H1 (cell line): ENCODE data around the gene C17orf100. TPM values are rescaled to one million over a fixed set of nuclear protein-coding genes. Genes with fewer than 3 reads are reported as not detected.
"Not testable (repeated sequence)": the region's sequence is repeated elsewhere in the genome, so short reads cannot be mapped to it uniquely, and the experiment has no call there.

Source experiments
- CTCF ChIA-PET: fragments of 300-600 bp; sonication (Branson Sonifier 250); formaldehyde crosslinking; loops from one replicate; lab custom pipeline; 2021; ENCODE audit not compliant: partially characterized antibody; lab: Charles Lee
- POLR2A ChIA-PET: fragments of 300-600 bp; sonication (Branson Sonifier 250); formaldehyde crosslinking; loops from one replicate; lab custom pipeline; 2021; ENCODE audit warnings: inconsistent platforms; ENCODE audit not compliant: partially characterized antibody; lab: Charles Lee
- DNase-seq, 2 experiments: peaks; one replicate each; pipeline versions ENCODE4 v3.0.0 to v3.0.0-alpha.2; 2010 to 2022; ENCODE audit warnings: low spot score in 2 of 2, low read depth in 1 of 2, mixed read lengths in 1 of 2
- FAIRE-seq: peaks from 2 replicates; lab custom pipeline; 2011; peaks lifted over from hg19 to GRCh38; lab: Jason Lieb, UNC
- H2AFZ ChIP-seq: 2 replicates; pipeline ENCODE4 v1.8.1; 2012; ENCODE audit warnings: low read length, inconsistent platforms
- H2AK5ac ChIP-seq: 2 replicates; pipeline ENCODE4 v1.6.1; 2013; ENCODE audit warnings: low read depth, low read length
- H2BK120ac ChIP-seq: replicated peaks from 2 replicates; pipeline ENCODE3; 2013; ENCODE audit warnings: low read depth, low read length, inconsistent platforms
- H2BK12ac ChIP-seq: 2 replicates; pipeline ENCODE4 v1.6.1; 2013; ENCODE audit warnings: low read depth, low read length
- H2BK15ac ChIP-seq: 2 replicates; pipeline ENCODE4 v1.6.1; 2013; ENCODE audit warnings: low read length
- H2BK20ac ChIP-seq: 2 replicates; pipeline ENCODE4 v1.6.1; 2013; ENCODE audit warnings: low read length
- H2BK5ac ChIP-seq: 2 replicates; pipeline ENCODE4 v1.6.1; 2013; ENCODE audit warnings: low read depth, low read length
- H3K14ac ChIP-seq: 2 replicates; pipeline ENCODE4 v1.6.1; 2013; ENCODE audit warnings: inconsistent platforms; ENCODE audit not compliant: insufficient read length
- H3K18ac ChIP-seq: 2 replicates; pipeline ENCODE4 v1.6.1; 2013; ENCODE audit warnings: low read length; ENCODE audit errors: extremely low read depth
- H3K23ac ChIP-seq: 2 replicates; pipeline ENCODE4 v1.6.1; 2013; ENCODE audit warnings: inconsistent platforms; ENCODE audit not compliant: insufficient read length
- H3K23me2 ChIP-seq: 2 replicates; pipeline ENCODE4 v1.6.1; 2013; ENCODE audit warnings: low read depth, low read length
- H3K27ac ChIP-seq: 2 replicates; pipeline ENCODE4 v1.6.1; 2011; ENCODE audit warnings: low read depth, low read length, inconsistent platforms
- H3K27me3 ChIP-seq, 4 experiments: replicated peaks in 1 of 4; 1 replicate in 1 of 4; 2 replicates in 3 of 4; pipeline versions ENCODE4 v1.6.1 to v1.8.1; 2011 to 2013; ENCODE audit warnings: low read length in 3 of 4, mild to moderate bottlenecking in 3 of 4, inconsistent platforms in 2 of 4, mixed read lengths in 2 of 4, moderate library complexity in 1 of 4; ENCODE audit not compliant: control insufficient read depth in 3 of 4, insufficient read depth in 3 of 4; ENCODE audit errors: extremely low read depth in 1 of 4
- H3K36me3 ChIP-seq, 4 experiments: 2 replicates each; pipeline versions ENCODE4 v1.6.1 to v1.8.1; 2011 to 2013; ENCODE audit warnings: mild to moderate bottlenecking in 4 of 4, low read length in 3 of 4, moderate library complexity in 2 of 4, control low read depth in 1 of 4, inconsistent platforms in 1 of 4; ENCODE audit not compliant: insufficient read depth in 4 of 4, control insufficient read depth in 2 of 4
- H3K4ac ChIP-seq: replicated peaks from 2 replicates; pipeline ENCODE3; 2013; ENCODE audit warnings: low read length, low read depth, mixed read lengths, inconsistent platforms; ENCODE audit not compliant: insufficient read length
- H3K4me1 ChIP-seq, 4 experiments: replicated peaks in 1 of 4; 1 replicate in 1 of 4; 2 replicates in 3 of 4; pipeline versions ENCODE4 v1.6.1 to v1.8.1; 2011 to 2013; ENCODE audit warnings: low read length in 3 of 4, inconsistent platforms in 2 of 4, mixed read lengths in 1 of 4; ENCODE audit not compliant: insufficient read depth in 4 of 4, control insufficient read depth in 3 of 4
- H3K4me2 ChIP-seq, 2 experiments: 2 replicates each; pipeline versions ENCODE4 v1.6.1 to v1.8.1; 2011 to 2013; ENCODE audit warnings: low read depth in 2 of 2, low read length in 2 of 2, control low read depth in 1 of 2, inconsistent platforms in 1 of 2, mild to moderate bottlenecking in 1 of 2; ENCODE audit not compliant: insufficient read depth in 1 of 2
- H3K4me3 ChIP-seq, 4 experiments: fragments of 200-600, 300-600 bp in 1 of 4; sonication (generic), shearing (Covaris generic), sonication (Bioruptor Twin) in 1 of 4; 2 replicates each; pipeline versions ENCODE4 v1.5.1 to v1.8.1; 2011 to 2016; ENCODE audit warnings: low read length in 4 of 4, low read depth in 3 of 4, control low read depth in 2 of 4, inconsistent platforms in 2 of 4, mild to moderate bottlenecking in 2 of 4, mixed read lengths in 1 of 4, moderate library complexity in 1 of 4; ENCODE audit not compliant: insufficient read depth in 2 of 4; ENCODE audit errors: extremely low read depth in 1 of 4
- H3K56ac ChIP-seq: replicated peaks from 2 replicates; pipeline ENCODE3; 2013; ENCODE audit warnings: low read depth, mild to moderate bottlenecking, mixed read lengths, low read length, inconsistent platforms; ENCODE audit not compliant: insufficient read length
- H3K79me1 ChIP-seq: 2 replicates; pipeline ENCODE4 v1.6.1; 2013; ENCODE audit warnings: low read depth, low read length, control low read depth
- H3K79me2 ChIP-seq, 2 experiments: 2 replicates each; pipeline versions ENCODE4 v1.6.1 to v1.8.1; 2012 to 2013; ENCODE audit warnings: low read length in 2 of 2, mild to moderate bottlenecking in 2 of 2, inconsistent platforms in 1 of 2; ENCODE audit not compliant: insufficient read depth in 2 of 2, control insufficient read depth in 1 of 2
- H3K9ac ChIP-seq, 4 experiments: replicated peaks in 1 of 4; 1 replicate in 1 of 4; 2 replicates in 3 of 4; pipeline versions ENCODE4 v1.6.1 to v1.8.1; 2011 to 2013; ENCODE audit warnings: low read depth in 3 of 4, low read length in 3 of 4, control low read depth in 2 of 4, mild to moderate bottlenecking in 2 of 4, moderate library complexity in 2 of 4, inconsistent platforms in 1 of 4; ENCODE audit errors: extremely low read depth in 1 of 4
- H3K9me3 ChIP-seq, 2 experiments: 2 replicates each; pipeline versions ENCODE4 v1.6.1 to v1.8.1; 2012 to 2013; ENCODE audit warnings: mild to moderate bottlenecking in 2 of 2, moderate library complexity in 2 of 2, control low read depth in 1 of 2, inconsistent platforms in 1 of 2, low read depth in 1 of 2, low read length in 1 of 2, mixed read lengths in 1 of 2; ENCODE audit not compliant: insufficient read depth in 2 of 2
- H4K20me1 ChIP-seq, 2 experiments: replicated peaks in 1 of 2; 2 replicates each; pipeline versions ENCODE3 to v1.8.1; 2011 to 2013; ENCODE audit warnings: inconsistent platforms in 2 of 2, low read length in 2 of 2, mild to moderate bottlenecking in 1 of 2; ENCODE audit not compliant: insufficient read depth in 2 of 2, control insufficient read depth in 1 of 2
- H4K5ac ChIP-seq: 2 replicates; pipeline ENCODE4 v1.6.1; 2013; ENCODE audit warnings: low read length, low read depth, mixed read lengths, inconsistent platforms; ENCODE audit not compliant: insufficient read length
- H4K8ac ChIP-seq: 2 replicates; pipeline ENCODE4 v1.8.0; 2013; ENCODE audit warnings: mild to moderate bottlenecking, moderate library complexity, low read length, inconsistent platforms; ENCODE audit not compliant: insufficient read depth; ENCODE audit errors: extremely low read depth
- H4K91ac ChIP-seq: replicated peaks from 2 replicates; pipeline ENCODE3; 2013; ENCODE audit warnings: low read length, mixed read lengths, inconsistent platforms; ENCODE audit not compliant: insufficient read length
- WGBS, 2 experiments: shearing (Covaris generic) in 1 of 2; methylation state at CpG; one replicate each; pipeline versions ENCODE4 v1.1.6 to v1.1.7; 2013 to 2015; ENCODE audit warnings: low lambda C conversion rate in 2 of 2, mixed read lengths in 2 of 2, inconsistent platforms in 1 of 2, low coverage in 1 of 2, missing lambda C conversion rate in 1 of 2; ENCODE audit not compliant: insufficient replicate concordance in 2 of 2, insufficient coverage in 1 of 2, insufficient read length in 1 of 2; ENCODE audit errors: extremely low coverage in 1 of 2, missing lambda C conversion rate in 1 of 2; 5-methylcytosine and 5-hydroxymethylcytosine counted together
- polyA plus RNA-seq, 7 experiments: library from polyadenylated mRNA; depleted of rRNA in 3 of 7; stranded (reverse) in 5 of 7; unstranded in 2 of 7; fragments of >200 nt in 5 of 7; fragments of 200-250 nt in 2 of 7; gene quantifications; 1 replicate in 5 of 7; 2 replicates in 1 of 7; 4 replicates in 1 of 7; pipeline versions ENCODE4 v1.2.1 to v1.2.3, GENCODE V29; 2011 to 2013; ENCODE audit warnings: missing spikeins in 2 of 7, mixed read lengths in 2 of 7
- total RNA-seq: library from RNA; stranded (reverse); fragmentation: NEBNext Ultra II Directional; extraction: Animal tissue kit (Norgen Biotek cat#: 25700); gene quantifications from 2 replicates; pipeline ENCODE4 v1.2.1, GENCODE V29; 2021

The C17orf100 gene
- total and polyA plus RNA-seq, 2 of the 8 experiments (the other 6 are each of a cell fraction or from before 2014, with no cell fraction given) = 2.1 to 2.8 TPM

DNA sequence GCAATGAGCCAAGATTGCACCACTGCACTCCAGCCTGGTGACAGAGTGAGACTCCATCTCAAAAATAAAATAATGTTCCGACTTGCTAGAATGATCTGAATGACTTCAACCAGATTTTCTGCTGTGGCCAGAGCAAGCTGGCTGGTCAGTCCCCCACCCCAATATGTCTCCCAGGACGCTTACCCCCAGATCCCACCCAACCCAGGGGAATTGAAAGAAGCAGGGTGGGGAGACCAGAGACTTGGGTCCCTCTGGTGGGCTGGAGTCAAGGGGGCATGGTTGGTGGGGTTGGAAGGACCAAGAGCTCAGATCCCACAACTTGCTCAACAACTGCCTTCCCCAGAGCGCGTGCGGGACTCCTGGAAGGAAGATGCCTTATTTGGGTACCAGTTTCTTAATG is 6.8 kb downstream of the C17orf100 start:
- not testable (repeated sequence) for FAIRE-seq
- CTCF ChIA-PET = interaction anchor here (1.1 to 1.7 kb wide), 2 partner anchors 8 to 185 kb away, joined by 3 to 6 read pairs; no protein-coding TSS in a partner anchor

More for the DNA sequence above, 6.8 kb downstream of the C17orf100 start:
- H4K91ac ChIP-seq, H3K27ac ChIP-seq, H3K36me3 ChIP-seq, H3K9me3 ChIP-seq, H2BK12ac ChIP-seq, H2BK15ac ChIP-seq, H3K9ac ChIP-seq, H2BK20ac ChIP-seq, H2AK5ac ChIP-seq, H3K4me3 ChIP-seq, POLR2A ChIA-PET, H2BK120ac ChIP-seq, H3K14ac ChIP-seq, H3K4me2 ChIP-seq, H3K79me2 ChIP-seq, H3K79me1 ChIP-seq, H4K8ac ChIP-seq, H3K18ac ChIP-seq, H3K4ac ChIP-seq, H4K5ac ChIP-seq, H3K56ac ChIP-seq, H2AFZ ChIP-seq, H4K20me1 ChIP-seq, H2BK5ac ChIP-seq, H3K23ac ChIP-seq, DNase-seq: not testable (repeated sequence)
- H3K4me1 ChIP-seq = peaks cover 3 to 19% (median 13%) of the 10 kb centered on the region in 4 experiments
- H3K27me3 ChIP-seq = peaks cover 4 to 38% (median 30%) of the 10 kb centered on the region in 4 experiments
- peaks cover 13% of the 10 kb centered on the region for H3K23me2 ChIP-seq
- WGBS, 2 experiments = 94% methylated on average over 2 of the region's 5 CpGs; no CpG with 5 or more reads in 1 of the 2 experiments
